Chondrocyte (in vitro differentiated cells): Measurements from ENCODE around the gene ING1. TPM values are rescaled to one million over a fixed set of nuclear protein-coding genes. Genes with fewer than 3 reads are reported as not detected.

Experiments used
- DNase-seq: peaks from one replicate; pipeline ENCODE4 v3.0.0; 2021; ENCODE audit warnings: mixed read lengths, low spot score
- H3K27ac Mint-ChIP-seq: one replicate; pipeline ENCODE4 v1.8.0; 2021; ENCODE audit warnings: mild to moderate bottlenecking, moderate library complexity, mixed read lengths; ENCODE audit not compliant: unreplicated experiment
- H3K27me3 Mint-ChIP-seq: 2 replicates; pipeline ENCODE4 v1.8.0; 2021; ENCODE audit warnings: low read depth, mixed read lengths
- H3K36me3 Mint-ChIP-seq: 2 replicates; pipeline ENCODE4 v1.8.0; 2021; ENCODE audit warnings: low read depth, mixed read lengths
- H3K4me1 Mint-ChIP-seq: 2 replicates; pipeline ENCODE4 v1.8.0; 2021; ENCODE audit warnings: low read depth, mild to moderate bottlenecking, mixed read lengths
- H3K4me3 Mint-ChIP-seq: one replicate; pipeline ENCODE4 v1.8.0; 2021; ENCODE audit warnings: mild to moderate bottlenecking, moderate library complexity, mixed read lengths; ENCODE audit not compliant: unreplicated experiment
- H3K9me3 Mint-ChIP-seq: 2 replicates; pipeline ENCODE4 v1.8.0; 2021; ENCODE audit warnings: low read depth, mixed read lengths
- CTCF ChIP-seq: fragments of 200-600 bp; sonication (generic); IDR thresholded peaks from 2 replicates; pipeline ENCODE4 v1.5.0; 2021; ENCODE audit warnings: antibody characterized with exemption, mild to moderate bottlenecking, moderate library complexity
- total RNA-seq: library from RNA; stranded (reverse); gene quantifications from 3 replicates; pipeline ENCODE4 v1.2.1, GENCODE V29; 2021

Gene ING1
- total RNA-seq, 1 donor from 2014 or later: 14.3 TPM

- Mint-ChIP-seq H3K9me3 (no peaks in the 10 kb centered on the region), H3K4me1 (peaks cover 9% of the 10 kb centered on the region), H3K27me3 (no peaks in the 10 kb centered on the region), H3K4me3 (no peak overlapping the region), H3K36me3 (peaks cover 30% of the 10 kb centered on the region), H3K27ac (no peak overlapping the region)
- DNase-seq: no peak
- TF ChIP-seq CTCF: no peak
Observed at GRCh38 chr13:110681868-110682550, 31.5 kb upstream of the ING1 start.

GRCh38 chr13:110682746-110683145, 30.8 kb upstream of the ING1 start:
- no peak for TF ChIP-seq CTCF
- H3K4me3 Mint-ChIP-seq: no peak overlapping the region
- H3K27me3 Mint-ChIP-seq: no peaks in the 10 kb centered on the region
- no peak overlapping the region for H3K27ac Mint-ChIP-seq
- peaks cover 32% of the 10 kb centered on the region for H3K36me3 Mint-ChIP-seq
- no peaks in the 10 kb centered on the region for H3K9me3 Mint-ChIP-seq
- H3K4me1 Mint-ChIP-seq: peaks cover 9% of the 10 kb centered on the region
- no peak for DNase-seq

GRCh38 chr13:110683203-110683883, 30.2 kb upstream of the ING1 start:
- peak; percentile 71 for TF ChIP-seq CTCF
- H3K4me3 Mint-ChIP-seq: no peak overlapping the region
- no peaks in the 10 kb centered on the region for H3K27me3 Mint-ChIP-seq
- H3K4me1 Mint-ChIP-seq: peaks cover 5% of the 10 kb centered on the region
- no peak overlapping the region for H3K27ac Mint-ChIP-seq
- no peaks in the 10 kb centered on the region for H3K9me3 Mint-ChIP-seq
- peaks cover 29% of the 10 kb centered on the region for H3K36me3 Mint-ChIP-seq
- no peak for DNase-seq

- Mint-ChIP-seq H3K27ac (no peak overlapping the region), H3K9me3 (no peaks in the 10 kb centered on the region), H3K36me3 (peaks cover 23% of the 10 kb centered on the region), H3K27me3 (no peaks in the 10 kb centered on the region), H3K4me1 (no peaks in the 10 kb centered on the region), H3K4me3 (no peak overlapping the region)
- TF ChIP-seq CTCF: no peak
- DNase-seq: no peak
Observed at GRCh38 chr13:110683921-110684320, 29.6 kb upstream of the ING1 start.

GRCh38 chr13:110684388-110685056, 29.0 kb upstream of the ING1 start:
- H3K27me3 Mint-ChIP-seq: no peaks in the 10 kb centered on the region
- H3K4me1 Mint-ChIP-seq: no peaks in the 10 kb centered on the region
- H3K27ac Mint-ChIP-seq: no peak overlapping the region
- TF ChIP-seq CTCF: no peak
- DNase-seq: no peak
- H3K9me3 Mint-ChIP-seq: no peaks in the 10 kb centered on the region
- H3K36me3 Mint-ChIP-seq: peaks cover 23% of the 10 kb centered on the region
- H3K4me3 Mint-ChIP-seq: no peak overlapping the region
